HG03442 (cell line): ENCODE measurements around the gene MTURN.
"Not testable (repeated sequence)": the region's sequence is repeated elsewhere in the genome, so short reads cannot be mapped to it uniquely, and the experiment has no call there.

Experiments
- ATAC-seq: cut with Tn5 transposase; IDR thresholded peaks from one replicate; pipeline ENCODE4 v1.9.1; 2021; ENCODE audit warnings: mild to moderate bottlenecking, moderate library complexity; ENCODE audit not compliant: unreplicated experiment

The MTURN gene

DNA sequence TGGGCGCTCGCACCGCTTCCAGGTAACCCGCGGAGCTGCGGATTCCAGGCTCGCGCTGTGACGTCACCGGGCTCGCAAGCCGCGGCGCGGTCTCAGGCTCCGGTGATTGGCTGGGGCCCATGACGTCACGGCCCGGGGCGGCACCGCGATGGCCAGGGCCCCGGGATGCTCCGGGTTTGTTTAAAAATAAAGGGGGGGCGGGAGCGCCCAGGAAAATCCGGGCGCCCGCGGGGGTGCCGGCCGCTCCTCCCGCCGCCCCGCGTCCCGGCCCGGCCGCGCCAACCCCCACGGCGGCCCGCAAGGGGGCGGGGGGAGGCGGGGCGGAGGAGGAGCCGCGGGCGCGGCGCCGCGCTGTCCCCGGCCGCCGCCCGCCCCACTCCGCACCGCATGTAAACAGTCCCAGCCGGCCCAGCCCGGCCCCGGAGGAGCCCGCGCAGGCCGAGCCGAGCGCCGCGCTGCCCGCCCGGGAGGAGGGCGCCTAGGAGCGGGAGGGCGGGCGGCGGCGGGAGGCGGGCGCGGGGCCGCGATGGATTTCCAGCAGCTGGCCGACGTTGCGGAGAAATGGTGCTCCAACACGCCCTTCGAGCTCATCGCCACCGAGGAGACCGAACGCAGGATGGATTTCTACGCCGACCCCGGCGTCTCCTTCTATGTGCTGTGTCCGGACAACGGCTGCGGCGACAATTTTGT, at the start of gene MTURN:
Gene MTURN, plus strand, starts transcription at position 376 of the 690 bp plus-strand sequence. Its CDS starts 151 bp downstream, at position 527.
- peak; percentile 81 for ATAC-seq

DNA sequence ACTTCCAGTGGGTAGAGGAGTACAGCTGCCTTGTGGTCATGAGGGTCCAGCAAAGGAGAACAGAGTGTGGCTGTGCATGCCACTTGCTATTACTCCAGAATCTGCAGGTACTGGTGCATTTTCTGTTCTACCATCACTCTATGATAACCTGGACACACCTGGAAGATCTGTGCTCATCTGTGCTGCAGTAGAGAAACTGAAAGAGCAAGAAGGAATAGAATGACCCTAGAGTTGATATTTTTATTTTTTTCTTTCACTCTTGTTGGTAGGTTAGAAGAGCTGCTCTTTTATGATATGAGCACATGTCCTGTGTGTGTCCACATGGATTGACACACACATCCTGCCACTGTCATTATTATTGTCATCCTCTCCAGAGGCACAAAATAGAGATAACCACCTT, 48.3 kb upstream of the MTURN start:
- no peak for ATAC-seq

DNA sequence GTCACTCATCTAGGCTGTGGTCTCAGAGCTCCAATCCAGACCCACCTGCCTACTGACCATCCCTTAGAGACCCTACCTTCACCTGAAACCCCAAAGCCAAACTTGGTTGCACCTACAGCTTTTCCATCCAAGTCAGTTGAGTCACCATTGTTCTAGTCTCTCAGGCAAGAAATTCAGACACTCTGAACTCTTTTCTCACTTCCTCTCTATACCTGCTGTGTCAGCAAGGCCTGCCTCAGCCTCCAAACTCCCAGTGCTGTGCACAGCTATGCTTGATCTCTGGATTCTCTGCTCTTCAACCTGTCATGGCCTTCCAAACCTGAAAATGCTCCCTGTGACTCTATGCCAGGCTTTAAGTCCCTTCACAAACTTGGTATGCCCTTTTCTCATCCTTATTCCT, 47.4 kb upstream of the MTURN start:
- no peak for ATAC-seq

DNA sequence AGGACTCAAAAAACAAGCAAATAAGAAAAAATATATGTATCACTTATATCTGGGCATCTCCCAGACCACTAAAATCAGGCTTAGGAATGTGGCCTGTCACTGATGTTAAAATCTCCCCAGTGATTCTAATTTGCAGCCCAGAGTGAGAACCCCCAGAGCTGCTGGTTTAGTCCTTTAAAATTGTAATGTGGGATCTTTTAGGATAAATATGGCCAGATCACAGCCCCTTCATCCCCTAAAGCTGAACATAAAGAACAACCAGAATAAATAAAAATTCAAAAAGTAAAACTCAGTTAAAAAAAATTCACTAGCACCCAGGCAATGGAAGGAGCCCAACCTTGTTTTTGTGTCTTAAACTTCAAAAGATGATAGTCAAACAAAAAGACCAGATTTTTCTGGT, 46.4 kb upstream of the MTURN start:
- no peak for ATAC-seq

DNA sequence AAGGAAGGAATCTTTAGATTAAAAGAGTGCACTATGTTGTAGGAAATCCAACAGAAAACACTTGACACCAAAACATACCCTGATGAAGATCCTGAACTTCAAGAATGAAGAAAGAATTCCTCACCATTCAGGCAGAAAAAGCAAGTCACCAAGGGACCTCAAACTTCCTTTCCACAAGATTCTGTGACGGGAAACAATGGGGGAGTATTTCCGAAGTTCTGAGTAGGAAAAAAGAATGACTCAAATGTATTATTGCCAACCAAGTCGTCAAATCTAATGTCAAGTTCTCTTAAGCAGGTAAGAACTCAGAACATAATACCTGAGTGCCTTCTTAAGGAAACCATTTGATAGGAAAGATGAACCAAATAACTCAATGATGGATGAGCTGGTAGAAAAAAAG, 44.7 kb upstream of the MTURN start:
- ATAC-seq = no peak

DNA sequence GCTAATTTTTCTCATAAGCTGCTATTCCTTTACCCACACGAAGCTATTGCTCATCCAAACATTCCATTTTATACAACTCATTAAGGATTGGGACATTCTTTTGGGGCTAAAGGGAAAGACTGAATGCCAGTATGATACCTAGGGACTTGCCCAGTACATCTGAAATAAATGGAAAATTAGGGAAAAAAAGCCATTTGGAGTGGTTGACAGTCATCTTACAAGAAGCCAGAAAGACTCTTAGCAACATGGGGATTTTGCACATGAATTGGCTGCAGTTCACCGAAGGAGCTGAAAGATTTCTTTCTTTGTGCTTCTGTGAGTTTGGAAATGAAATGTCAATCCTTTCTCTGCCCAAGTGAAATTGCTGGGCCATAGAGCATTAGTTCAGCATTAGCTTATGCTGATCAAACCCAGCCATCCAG, 43.3 kb upstream of the MTURN start:
- ATAC-seq = no peak

DNA sequence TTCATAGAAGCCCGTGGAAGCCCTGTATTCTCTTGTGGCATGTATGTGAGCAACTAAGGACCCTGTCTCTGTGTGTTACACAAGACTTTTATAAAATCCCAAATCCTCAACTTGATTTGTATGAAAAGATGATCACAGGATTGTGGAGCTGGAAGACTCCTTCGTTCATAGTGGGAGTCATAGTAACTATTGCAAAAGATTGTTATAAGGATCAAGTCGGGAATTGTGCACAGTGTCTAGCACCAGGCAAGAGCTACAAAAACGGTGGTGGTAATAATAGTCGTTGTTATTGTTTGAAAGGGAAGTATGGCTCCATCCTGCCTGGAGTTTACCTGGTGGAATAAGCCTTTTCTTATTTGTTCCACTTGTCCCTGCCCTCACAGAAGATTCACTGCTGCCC, 42.8 kb upstream of the MTURN start:
- no peak for ATAC-seq

DNA sequence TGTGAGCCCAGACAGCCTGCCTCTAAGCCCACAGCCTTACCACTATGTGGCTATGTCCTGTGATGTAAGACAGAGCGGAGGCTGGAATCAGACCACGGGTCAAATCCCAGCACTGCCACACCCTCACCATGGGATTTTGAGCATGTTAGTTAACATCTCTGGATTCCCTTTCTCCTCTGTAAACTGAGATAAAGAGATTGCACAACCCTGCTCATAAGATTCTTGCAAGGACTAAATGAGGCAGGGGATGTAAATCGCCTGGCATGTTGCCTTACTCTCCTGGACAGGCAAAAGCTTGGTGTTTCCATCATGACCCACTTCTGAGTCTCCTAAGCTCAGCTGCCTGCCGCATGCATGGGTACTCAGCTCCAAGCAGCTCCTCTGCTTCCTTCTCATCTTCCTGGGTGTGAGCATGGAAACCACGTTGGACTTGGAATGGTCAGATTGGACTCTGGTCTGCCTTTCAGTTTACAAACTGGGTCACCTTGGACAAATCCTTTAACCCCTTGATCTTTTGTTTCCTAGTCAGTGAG, 41.3 kb upstream of the MTURN start:
- no peak for ATAC-seq

DNA sequence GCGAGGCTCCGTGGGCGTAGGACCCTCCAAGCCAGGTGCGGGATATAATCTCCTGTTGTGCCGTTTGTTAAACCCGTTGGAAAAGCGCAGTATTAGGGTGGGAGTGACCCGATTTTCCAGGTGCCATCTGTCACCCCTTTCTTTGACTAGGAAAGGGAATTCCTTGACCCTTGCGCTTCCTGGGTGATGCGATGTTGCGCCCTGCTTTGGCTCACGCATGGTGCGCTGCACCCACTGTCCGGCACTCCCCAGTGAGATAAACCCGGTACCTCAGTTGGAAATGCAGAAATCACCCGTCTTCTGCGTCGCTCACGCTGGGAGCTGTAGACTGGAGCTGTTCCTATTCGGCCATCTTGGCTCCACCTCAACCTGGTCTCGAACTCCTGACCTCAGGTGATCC, 36.2 kb upstream of the MTURN start:
- ATAC-seq = not testable (repeated sequence)

DNA sequence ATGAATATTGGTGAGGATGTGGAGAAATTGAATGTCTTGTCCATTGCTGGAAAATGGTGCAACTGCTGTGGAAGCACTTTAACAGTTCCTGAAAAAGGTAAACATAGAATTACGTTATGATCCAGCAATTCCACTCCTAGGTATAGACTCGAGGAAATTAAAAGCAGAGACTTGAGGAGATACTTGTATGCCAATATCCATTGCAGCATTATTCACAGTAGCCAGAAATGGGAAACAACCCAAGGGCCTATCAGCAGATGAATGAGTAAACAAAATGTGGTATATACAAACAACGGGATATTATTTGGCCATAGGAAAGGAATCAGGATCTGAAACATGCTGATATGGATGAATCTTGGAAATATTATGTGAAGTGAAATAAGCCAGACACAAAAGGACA, 32.5 kb upstream of the MTURN start:
- no peak for ATAC-seq

DNA sequence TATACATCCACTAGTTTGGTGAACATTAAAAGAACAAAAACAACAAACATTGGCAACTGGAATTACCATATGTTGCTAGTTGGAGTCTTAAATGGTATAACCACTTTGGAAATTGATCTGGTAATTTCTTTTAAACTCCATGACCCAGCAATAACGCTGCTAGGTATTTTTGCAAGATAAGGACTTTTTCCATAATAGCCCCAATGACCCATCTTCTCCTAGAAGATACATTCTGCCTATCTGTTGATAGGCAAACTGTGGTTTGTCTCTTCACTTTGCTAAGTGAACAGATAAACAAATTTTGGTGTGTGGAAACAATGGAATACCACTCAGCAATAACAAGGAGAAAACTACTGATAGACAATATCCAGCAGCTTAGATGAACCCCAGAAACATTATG, 30.6 kb upstream of the MTURN start:
- ATAC-seq = no peak

DNA sequence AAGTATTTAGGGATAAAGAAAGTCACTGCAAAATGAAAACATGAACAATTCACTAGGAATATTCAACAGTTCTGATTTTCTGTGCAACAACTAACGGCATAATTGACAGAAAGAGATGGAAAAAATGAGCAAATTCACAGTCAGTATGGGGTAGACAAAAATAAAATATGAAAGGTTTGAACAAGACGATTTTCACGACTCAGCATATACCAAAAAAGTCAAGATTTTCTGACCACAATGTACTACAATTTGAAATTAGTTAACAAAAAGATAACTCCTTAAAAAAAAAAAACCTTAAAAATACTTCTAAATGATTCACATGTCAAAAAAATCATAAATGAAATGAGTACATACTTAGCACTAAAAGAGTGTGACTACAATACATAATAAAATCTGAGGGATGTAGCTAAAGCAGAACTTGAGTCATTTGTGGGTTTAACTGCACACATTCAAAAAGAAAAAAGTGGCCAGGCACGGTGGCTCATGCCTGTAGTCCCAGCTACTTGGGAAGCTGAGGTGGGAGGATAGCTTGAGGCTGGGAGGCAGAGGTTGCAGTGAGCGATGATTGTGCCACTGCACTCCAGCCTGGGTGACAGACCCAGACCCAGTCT, 22.6 kb upstream of the MTURN start:
- no peak for ATAC-seq

DNA sequence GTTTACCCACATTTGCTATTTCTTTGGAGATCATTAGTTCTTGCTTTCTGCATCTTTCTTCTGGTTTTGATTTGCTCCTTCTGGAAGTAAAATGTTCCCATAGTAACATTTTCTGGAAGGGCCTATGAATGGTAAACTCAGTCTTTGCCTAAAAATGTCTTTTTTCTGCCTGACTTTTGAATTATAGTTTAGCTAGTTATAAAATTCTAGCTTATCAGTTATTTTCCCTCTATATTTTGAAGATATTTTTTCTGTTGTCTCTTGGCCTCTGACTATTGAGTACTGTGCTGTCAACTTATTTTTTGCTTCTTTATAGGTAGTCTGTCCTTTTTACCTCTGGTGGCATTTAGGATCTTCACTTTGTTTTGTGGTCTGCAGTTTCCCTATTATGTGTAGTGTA, 21.6 kb upstream of the MTURN start:
- no peak for ATAC-seq

DNA sequence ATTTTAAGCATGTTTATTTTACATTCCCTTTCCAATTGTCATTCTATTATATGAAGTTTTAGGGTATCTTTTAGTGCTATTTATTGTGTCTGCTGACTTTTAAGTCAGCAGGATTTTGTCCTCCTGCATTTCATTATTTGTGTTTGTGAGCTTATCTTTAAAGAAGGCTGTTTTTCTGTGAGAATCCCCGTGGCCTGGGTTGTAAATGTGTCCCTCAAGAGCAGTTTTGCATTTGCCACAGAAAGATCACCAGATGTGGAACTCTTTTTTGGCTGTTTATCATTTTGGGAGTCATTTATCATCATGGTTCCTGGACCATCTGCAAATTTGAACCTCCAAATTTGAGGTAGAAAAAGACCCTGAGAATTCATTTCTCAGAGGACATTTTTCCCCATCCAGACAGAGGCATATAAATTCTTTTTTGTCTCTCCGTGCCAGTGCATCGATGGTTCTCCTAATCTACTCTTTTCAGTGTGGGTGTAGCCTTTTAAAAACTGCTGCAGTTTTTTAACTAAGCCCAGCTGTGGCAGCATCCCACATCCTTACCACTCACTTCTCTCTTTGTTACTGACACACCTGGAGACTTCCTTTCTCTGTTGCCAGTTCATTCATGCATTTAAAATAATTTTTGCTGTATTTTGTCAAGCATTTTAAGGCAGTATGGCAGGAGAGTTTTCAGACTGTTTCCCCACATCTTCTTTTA, 20.1 kb upstream of the MTURN start:
- no peak for ATAC-seq

DNA sequence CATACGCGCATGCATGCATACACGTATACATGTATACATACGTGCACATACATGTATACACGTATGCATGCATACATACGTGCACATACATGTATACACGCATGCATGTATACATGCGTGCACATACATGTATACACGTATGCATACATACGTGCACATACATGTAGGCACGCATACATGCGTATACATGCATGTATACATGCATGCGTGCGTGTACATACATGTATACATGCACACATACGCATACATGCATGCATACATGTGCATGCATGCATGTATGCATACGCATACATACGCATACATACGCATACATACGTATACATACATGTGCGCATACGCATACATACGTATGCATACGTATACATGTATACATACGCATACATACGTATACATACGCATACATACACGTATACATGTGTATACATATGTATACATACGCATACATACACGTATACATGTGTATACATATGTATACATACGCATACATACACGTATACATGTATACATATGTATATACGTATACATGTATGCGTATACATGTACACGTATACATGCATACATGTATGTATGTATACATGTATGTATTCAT, 19.0 kb upstream of the MTURN start:
- no peak for ATAC-seq

DNA sequence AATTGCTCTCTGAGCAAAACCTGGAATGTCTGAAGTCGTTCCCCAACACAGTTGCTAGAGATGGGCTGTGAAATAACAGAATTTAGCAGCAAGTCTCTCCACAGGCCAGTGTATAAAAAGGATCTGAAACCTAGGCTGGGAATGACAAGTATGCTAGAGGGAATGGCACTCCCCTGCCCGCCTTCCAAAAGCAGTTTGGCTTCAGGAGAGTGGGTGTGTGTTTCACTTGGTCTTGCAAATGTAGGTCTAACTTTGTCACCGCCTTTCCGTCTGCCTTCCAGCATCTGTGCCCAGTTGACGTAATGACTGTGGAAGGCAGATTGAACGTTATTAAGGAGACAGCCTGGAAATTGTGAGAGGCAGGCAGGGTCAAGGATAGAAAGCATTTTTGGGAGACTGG, 18.0 kb upstream of the MTURN start:
- no peak for ATAC-seq

DNA sequence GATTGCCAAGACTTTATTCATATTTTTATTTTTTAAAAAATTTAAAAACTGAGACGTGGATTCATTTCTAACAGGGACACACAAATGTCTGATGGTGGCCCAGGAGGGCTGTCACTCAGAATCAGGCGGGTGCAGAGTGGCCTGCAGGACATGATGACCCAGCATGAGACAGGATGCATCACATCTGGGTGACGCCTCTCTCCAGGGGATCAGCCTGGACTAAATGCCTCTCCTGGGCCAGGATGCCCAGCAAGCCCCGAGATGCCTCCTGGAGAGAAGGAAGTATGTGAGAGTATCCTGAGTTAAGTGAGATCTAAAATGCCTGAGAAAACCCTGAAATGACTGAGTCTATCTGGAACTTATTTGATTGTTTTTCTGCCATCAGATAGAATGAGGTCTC, 16.9 kb upstream of the MTURN start:
- no peak for ATAC-seq

DNA sequence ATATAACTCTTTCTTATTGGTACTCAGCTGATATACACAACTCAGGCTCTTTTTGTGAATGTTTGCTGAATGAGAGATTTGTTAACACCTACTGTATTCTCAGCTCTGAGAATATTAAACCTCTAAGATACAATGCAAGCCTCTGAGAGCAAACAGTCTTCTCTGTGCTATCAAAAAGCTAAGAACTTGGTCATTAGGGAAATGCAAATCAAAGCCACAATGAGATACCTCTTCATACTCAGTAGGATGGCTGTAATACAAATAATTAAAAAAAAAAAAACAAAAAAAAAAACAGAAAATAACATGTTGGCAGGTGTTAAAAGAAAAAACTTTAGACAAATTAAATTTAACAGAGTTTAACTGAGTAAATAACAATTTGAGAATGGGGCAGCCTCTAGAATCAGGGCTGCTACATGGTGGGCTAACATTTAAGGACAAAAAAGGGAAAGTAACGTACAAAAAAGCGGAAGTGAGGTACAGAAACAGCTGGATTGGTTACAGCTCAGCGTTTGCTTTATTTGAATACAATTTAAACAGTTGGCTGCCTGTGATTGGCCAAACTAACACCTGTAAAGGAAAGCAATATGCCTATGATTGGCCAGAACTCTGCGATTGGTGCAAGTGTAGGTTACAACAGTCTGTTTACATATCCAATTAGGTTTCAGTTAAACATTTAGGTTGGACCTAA, 14.8 kb upstream of the MTURN start:
- ATAC-seq = no peak

DNA sequence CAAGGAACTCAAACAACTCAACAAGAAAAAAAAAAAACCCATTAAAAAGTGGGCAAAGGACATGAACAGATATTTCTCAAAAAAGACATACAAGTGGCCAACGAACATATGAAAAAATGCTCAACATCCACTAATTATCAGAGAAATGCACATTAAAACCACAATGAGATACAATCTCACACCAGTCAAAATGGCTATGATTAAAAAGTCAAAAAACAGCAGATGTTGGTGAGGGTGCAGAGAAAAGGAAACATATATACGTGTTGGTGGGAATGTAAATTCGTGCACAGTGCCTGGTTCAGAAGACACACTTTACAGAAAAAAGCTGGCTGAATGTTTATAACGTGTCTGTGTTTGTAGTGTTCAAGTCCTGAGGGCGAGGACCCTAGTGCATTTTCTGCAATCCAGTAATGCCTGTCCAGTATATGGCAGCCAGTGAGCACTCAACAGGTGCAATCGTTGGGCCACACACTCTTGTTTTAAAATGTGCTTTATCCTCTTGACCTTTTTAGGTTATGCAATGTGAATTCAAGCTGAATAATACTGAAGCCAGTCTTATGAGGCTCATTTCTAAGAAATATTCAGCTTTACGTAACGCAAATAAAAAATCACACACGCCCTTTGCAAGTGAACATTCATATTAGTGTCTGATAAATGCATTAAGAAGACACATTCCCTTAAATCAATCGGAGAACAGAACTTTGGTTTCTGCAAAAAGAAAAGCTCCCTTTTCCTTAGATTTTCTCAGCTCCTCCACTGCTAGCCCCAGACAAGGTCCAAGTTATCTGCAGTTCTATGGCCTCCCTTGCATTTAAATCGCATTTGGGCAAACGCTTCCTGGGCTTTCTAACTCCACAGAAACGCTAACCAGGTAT, 813 bp upstream of the MTURN start:
- no peak for ATAC-seq
